Stimulated activated CD8-positive, alpha-beta memory T cell treated with anti-CD3 and anti-CD28 coated beads, Interleukin-7, amount 100 ng/mL, for 48 hours (primary cell): ENCODE results near the gene VWA2.
A peak's percentile ranks its signal among the peaks of the same experiment; 100 is the strongest.

Experiments used
- DNase-seq, 2 donors: peaks; one replicate each; pipeline ENCODE4 v3.0.0-alpha.2; 2020; ENCODE audit warnings: low read depth in 1 of 2; ENCODE audit errors: extremely low read depth in 1 of 2

Gene VWA2

DNA sequence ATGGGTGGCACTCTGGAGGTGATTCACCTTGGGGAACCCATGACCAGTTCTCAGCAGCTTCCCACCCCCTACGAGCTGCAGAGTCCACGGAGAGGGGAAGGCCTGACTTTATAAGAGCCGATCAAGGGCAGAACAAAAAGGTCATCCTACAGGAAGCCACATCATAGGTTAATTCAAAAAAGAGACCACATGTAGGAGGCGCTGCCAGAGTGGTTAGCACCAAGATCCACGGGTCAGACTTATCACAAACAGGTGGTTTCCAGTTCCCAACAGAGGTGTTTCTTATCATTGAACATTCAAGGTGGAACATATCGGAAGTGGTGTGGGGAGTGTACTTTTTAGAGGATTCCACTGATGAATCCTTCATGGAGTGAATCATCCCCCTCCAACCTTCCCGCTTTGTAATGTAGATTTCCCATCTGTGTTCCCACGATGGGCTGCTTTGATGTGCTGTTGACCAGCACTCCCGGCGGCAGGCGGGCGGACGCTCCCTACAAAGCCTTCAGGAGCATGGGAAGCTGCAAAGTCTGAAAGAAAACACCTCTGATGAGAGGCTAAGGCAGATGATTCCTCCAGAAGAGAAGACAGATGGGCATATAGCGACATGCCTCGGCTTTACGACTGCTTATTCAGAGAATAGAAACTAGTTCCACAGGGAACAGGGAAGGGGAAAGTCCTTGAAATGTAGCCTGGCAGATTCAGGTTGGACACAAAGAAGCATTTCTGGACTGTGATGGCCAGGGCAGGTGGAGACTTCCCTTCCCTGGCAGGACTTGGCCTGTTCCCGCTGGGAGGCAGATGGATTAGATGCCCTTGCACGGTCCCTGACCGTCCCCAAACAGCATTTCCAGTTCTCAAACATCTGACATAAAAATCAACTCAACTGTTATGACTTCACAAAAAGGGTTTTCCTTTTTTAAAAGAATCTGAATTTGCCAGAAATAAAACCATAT, 98.7 kb downstream of the VWA2 start:
- DNase-seq, result peak; percentile 33 to 41

DNA sequence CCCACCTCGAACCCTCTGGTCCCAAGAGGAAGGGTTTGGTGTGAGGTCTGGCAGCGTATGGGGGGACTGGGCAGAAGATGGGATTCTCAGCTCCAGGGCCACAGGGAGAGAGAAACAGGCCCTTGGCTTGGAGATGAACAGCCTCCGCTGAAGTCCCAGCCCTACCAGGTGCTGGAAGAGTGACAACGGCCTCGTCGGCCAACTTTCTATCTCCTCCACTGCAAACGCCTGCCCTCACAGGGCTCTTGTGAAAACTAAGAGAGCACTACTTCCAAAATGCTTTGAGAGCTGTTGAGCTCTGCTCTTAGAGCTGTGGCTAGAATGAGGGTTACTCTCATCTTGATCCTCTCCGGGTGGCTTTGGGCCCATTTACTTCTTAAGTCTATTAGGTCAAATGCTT, 101.8 kb downstream of the VWA2 start:
- DNase-seq, result no peak
